Activated naive CD4-positive, alpha-beta T cell treated with anti-CD3 and anti-CD28 coated beads, Interleukin-2, amount 50 U/mL, for 72 hours (primary cell): Measurements from ENCODE around the gene PAX2. TPM values are rescaled to one million over a fixed set of nuclear protein-coding genes. Genes with fewer than 3 reads are reported as not detected.
A peak's percentile ranks its signal among the peaks of the same experiment; 100 is the strongest.

Experiments
- ATAC-seq, 2 donors: fragments of 150-1000 bp; cut with Tn5 transposase; 2 replicates each; pipeline ENCODE4 v1.10.0; 2021; ENCODE audit warnings: mild to moderate bottlenecking in 2 of 2, moderate library complexity in 2 of 2
- DNase-seq, 2 donors: peaks; one replicate each; pipeline ENCODE4 v3.0.0; 2021 to 2022; ENCODE audit warnings: low spot score in 2 of 2
- H3K27ac Mint-ChIP-seq, 2 donors: one replicate each; pipeline ENCODE4 v1.8.0; 2022; ENCODE audit warnings: mild to moderate bottlenecking in 2 of 2, mixed read lengths in 2 of 2
- H3K36me3 Mint-ChIP-seq, 2 donors: one replicate each; pipeline ENCODE4 v1.8.0; 2022; ENCODE audit warnings: mixed read lengths in 2 of 2
- H3K9me3 Mint-ChIP-seq, 2 donors: one replicate each; pipeline ENCODE4 v1.8.0; 2022; ENCODE audit warnings: mixed read lengths in 2 of 2
- total RNA-seq, 2 donors: library from RNA; stranded (reverse); gene quantifications; one replicate each; pipeline ENCODE4 v1.2.3, GENCODE V29; 2022

Gene PAX2
- total RNA-seq, 2 donors from 2014 or later = not detected

- Mint-ChIP-seq H3K36me3 (peaks cover 0 to 8% of the 10 kb centered on the region in 2 donors), H3K27ac (no peak overlapping the region), H3K9me3 (no peaks in the 10 kb centered on the region)
- DNase-seq (no peak), ATAC-seq (no peak)
Observed at GRCh38 chr10:100717166-100717565, 28.2 kb upstream of the PAX2 start.

- H3K9me3 Mint-ChIP-seq = no peaks in the 10 kb centered on the region
- ATAC-seq (no peak), DNase-seq (no peak)
- peaks cover 2 to 8% of the 10 kb centered on the region in 2 donors for H3K36me3 Mint-ChIP-seq
- no peak overlapping the region for H3K27ac Mint-ChIP-seq
Observed at GRCh38 chr10:100718197-100718742, 27.1 kb upstream of the PAX2 start.

- H3K27ac Mint-ChIP-seq = no peak overlapping the region
Observed at GRCh38 chr10:100723180-100723579, 22.2 kb upstream of the PAX2 start.

GRCh38 chr10:100723770-100724530 lies 21.4 kb upstream of the PAX2 start:
- Mint-ChIP-seq H3K27ac (no peak overlapping the region), H3K9me3 (no peaks in the 10 kb centered on the region), H3K36me3 (peaks cover 0 to 10% of the 10 kb centered on the region in 2 donors)
- ATAC-seq (no peak), DNase-seq (no peak)

More at GRCh38 chr10:100723180-100723579, 22.2 kb upstream of the PAX2 start:
- Mint-ChIP-seq H3K36me3 (peaks cover 0 to 6% of the 10 kb centered on the region in 2 donors), H3K9me3 (no peaks in the 10 kb centered on the region)
- DNase-seq (no peak), ATAC-seq (no peak)

GRCh38 chr10:100724531-100725027 lies 20.8 kb upstream of the PAX2 start:
- ATAC-seq (no peak), DNase-seq (no peak)
- Mint-ChIP-seq H3K27ac (no peak overlapping the region), H3K36me3 (peaks cover 0 to 11% of the 10 kb centered on the region in 2 donors), H3K9me3 (no peaks in the 10 kb centered on the region)

GRCh38 chr10:100725071-100725471 lies 20.3 kb upstream of the PAX2 start:
- peaks cover 0 to 11% of the 10 kb centered on the region in 2 donors for H3K36me3 Mint-ChIP-seq
- H3K27ac Mint-ChIP-seq = no peak overlapping the region
- ATAC-seq = no peak
- DNase-seq = no peak
- H3K9me3 Mint-ChIP-seq = no peaks in the 10 kb centered on the region

GRCh38 chr10:100725869-100726426 lies 19.4 kb upstream of the PAX2 start:
- Mint-ChIP-seq H3K9me3 (no peaks in the 10 kb centered on the region), H3K27ac (no peak overlapping the region), H3K36me3 (peaks cover 0 to 11% of the 10 kb centered on the region in 2 donors)
- DNase-seq (no peak), ATAC-seq (no peak)

GRCh38 chr10:100727808-100728207 lies 17.6 kb upstream of the PAX2 start:
- Mint-ChIP-seq H3K9me3 (no peaks in the 10 kb centered on the region), H3K27ac (no peak overlapping the region), H3K36me3 (peaks cover 0 to 18% of the 10 kb centered on the region in 2 donors)
- no peak for ATAC-seq
- DNase-seq = no peak

GRCh38 chr10:100728928-100729861 lies 16.2 kb upstream of the PAX2 start:
- DNase-seq (no peak), ATAC-seq (peak; percentile 23 to 65)
- no peak overlapping the region for H3K27ac Mint-ChIP-seq
- H3K36me3 Mint-ChIP-seq = peaks cover 0 to 12% of the 10 kb centered on the region in 2 donors
- no peaks in the 10 kb centered on the region for H3K9me3 Mint-ChIP-seq

GRCh38 chr10:100729862-100730724 lies 15.3 kb upstream of the PAX2 start:
- DNase-seq = no peak
- Mint-ChIP-seq H3K27ac (no peak overlapping the region), H3K9me3 (no peaks in the 10 kb centered on the region), H3K36me3 (peaks cover 0 to 12% of the 10 kb centered on the region in 2 donors)
- ATAC-seq = no peak

- H3K9me3 Mint-ChIP-seq = no peaks in the 10 kb centered on the region
- H3K36me3 Mint-ChIP-seq = peaks cover 0 to 12% of the 10 kb centered on the region in 2 donors
- DNase-seq = peak in 1 of 2 donors; percentile 66
- ATAC-seq = peak; percentile 65 to 88
- no peak overlapping the region for H3K27ac Mint-ChIP-seq
Observed at GRCh38 chr10:100730725-100731406, 14.5 kb upstream of the PAX2 start.

- Mint-ChIP-seq H3K36me3 (peaks cover 0 to 12% of the 10 kb centered on the region in 2 donors), H3K9me3 (no peaks in the 10 kb centered on the region), H3K27ac (peak overlapping the region in 1 of 2 donors; percentile 24)
- no peak for ATAC-seq
- DNase-seq = no peak
Observed at GRCh38 chr10:100731407-100732240, 13.8 kb upstream of the PAX2 start.

GRCh38 chr10:100732241-100732596 lies 13.2 kb upstream of the PAX2 start:
- Mint-ChIP-seq H3K36me3 (peaks cover 0 to 12% of the 10 kb centered on the region in 2 donors), H3K9me3 (no peaks in the 10 kb centered on the region), H3K27ac (no peak overlapping the region)
- DNase-seq = no peak
- ATAC-seq = no peak

- DNase-seq = no peak
- Mint-ChIP-seq H3K36me3 (peaks cover 0 to 16% of the 10 kb centered on the region in 2 donors), H3K27ac (no peak overlapping the region), H3K9me3 (no peaks in the 10 kb centered on the region)
- ATAC-seq = no peak
Observed at GRCh38 chr10:100733329-100733728, 12.1 kb upstream of the PAX2 start.
